GM23338 (cell line): ENCODE results near the gene KCTD19. TPM values are rescaled to one million over a fixed set of nuclear protein-coding genes. Genes with fewer than 3 reads are reported as not detected.

Source experiments
- ATAC-seq: fragments of 200-7000 bp; cut with Tn5 transposase; 3 replicates; pipeline ENCODE4 v1.9.1; 2020
- DNase-seq: peaks from one replicate; pipeline ENCODE4 v3.0.0-alpha.2; 2015; ENCODE audit warnings: low spot score
- H2AFZ ChIP-seq: fragments of 200-600 bp; sonication (generic); 2 replicates; pipeline ENCODE4 v1.8.0; 2016; ENCODE audit warnings: antibody characterized with exemption, mild to moderate bottlenecking, moderate library complexity
- H3F3A ChIP-seq: fragments of 200-600 bp; sonication (generic); replicated peaks from 2 replicates; pipeline ENCODE4 v1.8.0; 2017; ENCODE audit warnings: antibody characterized with exemption, mixed run types, low read depth
- H3K27ac ChIP-seq: fragments of 200-600 bp; sonication (generic); 2 replicates; pipeline ENCODE4 v1.6.1; 2016; ENCODE audit warnings: low read depth
- H3K27me3 ChIP-seq: fragments of 200-600 bp; sonication (generic); 2 replicates; pipeline ENCODE4 v1.8.0; 2016; ENCODE audit warnings: mild to moderate bottlenecking, mixed run types, moderate library complexity; ENCODE audit not compliant: insufficient read depth
- H3K36me3 ChIP-seq: fragments of 200-600 bp; sonication (generic); 2 replicates; pipeline ENCODE4 v1.8.0; 2016; ENCODE audit warnings: mild to moderate bottlenecking; ENCODE audit not compliant: insufficient read depth
- H3K4me1 ChIP-seq: fragments of 200-600 bp; sonication (generic); 2 replicates; pipeline ENCODE4 v1.8.0; 2016; ENCODE audit warnings: mild to moderate bottlenecking, moderate library complexity; ENCODE audit not compliant: insufficient read depth
- H3K4me2 ChIP-seq: fragments of 200-600 bp; sonication (generic); 2 replicates; pipeline ENCODE4 v1.7.1; 2017; ENCODE audit warnings: mixed run types
- H3K4me3 ChIP-seq: fragments of 200-600 bp; sonication (generic); 2 replicates; pipeline ENCODE4 v1.6.1; 2016; ENCODE audit warnings: mixed run types
- H3K79me2 ChIP-seq: fragments of 200-600 bp; sonication (generic); replicated peaks from 2 replicates; pipeline ENCODE4 v1.8.0; 2017; ENCODE audit warnings: mild to moderate bottlenecking; ENCODE audit not compliant: insufficient read depth
- H3K9me2 ChIP-seq: fragments of 200-600 bp; sonication (generic); 2 replicates; pipeline ENCODE4 v1.8.0; 2017; ENCODE audit not compliant: insufficient read depth
- H4K20me1 ChIP-seq: fragments of 200-600 bp; sonication (generic); replicated peaks from 2 replicates; pipeline ENCODE4 v1.8.0; 2017; ENCODE audit warnings: mild to moderate bottlenecking; ENCODE audit not compliant: insufficient read depth
- H3K27ac Mint-ChIP-seq: 2 replicates; pipeline ENCODE4 v1.8.0; 2020; ENCODE audit warnings: inconsistent platforms, mild to moderate bottlenecking, moderate library complexity, mixed read lengths
- H3K27me3 Mint-ChIP-seq: 3 replicates; pipeline ENCODE4 v1.8.0; 2022; ENCODE audit warnings: low read depth, mild to moderate bottlenecking, moderate library complexity, mixed read lengths, inconsistent platforms; ENCODE audit not compliant: insufficient read depth, poor library complexity
- H3K36me3 Mint-ChIP-seq: 3 replicates; pipeline ENCODE4 v1.8.0; 2021; ENCODE audit warnings: low read depth, mild to moderate bottlenecking, inconsistent platforms, moderate library complexity, mixed read lengths
- H3K4me1 Mint-ChIP-seq: 3 replicates; pipeline ENCODE4 v1.8.0; 2020; ENCODE audit warnings: mild to moderate bottlenecking, inconsistent platforms, mixed read lengths
- H3K4me3 Mint-ChIP-seq: 3 replicates; pipeline ENCODE4 v1.8.0; 2021; ENCODE audit warnings: moderate library complexity, mild to moderate bottlenecking, inconsistent platforms, mixed read lengths
- H3K9me3 Mint-ChIP-seq: 3 replicates; pipeline ENCODE4 v1.8.0; 2020; ENCODE audit warnings: moderate library complexity, mild to moderate bottlenecking, inconsistent platforms, mixed read lengths
- CREB1 ChIP-seq: fragments of 250-450 bp; sonication (Bioruptor Pico); IDR thresholded peaks from 2 replicates; pipeline ENCODE4 v1.5.0; 2020; ENCODE audit warnings: low read depth, mild to moderate bottlenecking, moderate library complexity
- EZH2 ChIP-seq: fragments of 200-600 bp; sonication (generic); IDR thresholded peaks from one replicate; pipeline ENCODE4 v1.8.0; 2017; ENCODE audit warnings: antibody characterized with exemption, mild to moderate bottlenecking, low read depth; ENCODE audit not compliant: unreplicated experiment
- EZH2phosphoT487 ChIP-seq: fragments of 200-600 bp; sonication (generic); IDR thresholded peaks from one replicate; pipeline ENCODE4 v1.8.1; 2018; ENCODE audit warnings: antibody characterized with exemption; ENCODE audit not compliant: unreplicated experiment
- JUNB ChIP-seq: IDR thresholded peaks from one replicate; pipeline ENCODE4 v1.6.1; 2016; ENCODE audit warnings: antibody characterized with exemption; ENCODE audit not compliant: unreplicated experiment
- NANOG ChIP-seq: IDR thresholded peaks from 2 replicates; pipeline ENCODE4 v1.6.1; 2016; ENCODE audit warnings: antibody characterized with exemption, borderline replicate concordance
- POLR2AphosphoS5 ChIP-seq: IDR thresholded peaks from 2 replicates; pipeline ENCODE4 v1.6.1; 2016; ENCODE audit warnings: antibody characterized with exemption, low read depth
- STAT1 ChIP-seq: IDR thresholded peaks from one replicate; pipeline ENCODE4 v1.6.1; 2016; ENCODE audit warnings: antibody characterized with exemption; ENCODE audit not compliant: unreplicated experiment
- ZNF114 ChIP-seq: fragments of 250-450 bp; sonication (Bioruptor Pico); IDR thresholded peaks from 2 replicates; pipeline ENCODE4 v1.5.0; 2020; ENCODE audit warnings: mild to moderate bottlenecking, moderate library complexity
- ZNF331 ChIP-seq: fragments of 250-450 bp; sonication (Bioruptor Pico); IDR thresholded peaks from 2 replicates; pipeline ENCODE4 v1.5.0; 2020; ENCODE audit warnings: low read depth, mild to moderate bottlenecking, moderate library complexity
- polyA plus RNA-seq: library from polyadenylated mRNA; unstranded; fragments of >200 nt; fragmentation: Nextera tagmentation; extraction: Ambion mirVana; gene quantifications from 2 replicates; pipeline ENCODE4 v1.2.1, GENCODE V29; 2016
- total RNA-seq: library from RNA; depleted of rRNA; stranded (reverse); fragments of >200 nt; shearing (Covaris generic); gene quantifications from 2 replicates; pipeline ENCODE4 v1.2.3, GENCODE V29; 2014
- TF ChIP-seq, protein P1 (sequence below): IDR thresholded peaks from 2 replicates; pipeline ENCODE4 v1.6.1; 2016; ENCODE audit warnings: antibody characterized with exemption
- TF ChIP-seq, protein P2 (sequence below), 2 experiments: fragments of 200-600 bp in 1 of 2; sonication (generic) in 1 of 2; conservative IDR thresholded peaks; 2 replicates each; pipeline versions ENCODE4 v1.5.1 to v1.6.1; 2016 to 2017; ENCODE audit warnings: antibody characterized with exemption in 2 of 2, low read depth in 2 of 2, mild to moderate bottlenecking in 2 of 2, moderate library complexity in 1 of 2
- TF ChIP-seq, protein P3 (sequence below): fragments of 250-450 bp; sonication (Bioruptor Pico); IDR thresholded peaks from 2 replicates; pipeline ENCODE4 v1.5.0; 2020; ENCODE audit warnings: mild to moderate bottlenecking, moderate library complexity

Gene KCTD19
- total and polyA plus RNA-seq, 2 experiments from 2014 or later = 0.31 to 0.65 TPM

DNA sequence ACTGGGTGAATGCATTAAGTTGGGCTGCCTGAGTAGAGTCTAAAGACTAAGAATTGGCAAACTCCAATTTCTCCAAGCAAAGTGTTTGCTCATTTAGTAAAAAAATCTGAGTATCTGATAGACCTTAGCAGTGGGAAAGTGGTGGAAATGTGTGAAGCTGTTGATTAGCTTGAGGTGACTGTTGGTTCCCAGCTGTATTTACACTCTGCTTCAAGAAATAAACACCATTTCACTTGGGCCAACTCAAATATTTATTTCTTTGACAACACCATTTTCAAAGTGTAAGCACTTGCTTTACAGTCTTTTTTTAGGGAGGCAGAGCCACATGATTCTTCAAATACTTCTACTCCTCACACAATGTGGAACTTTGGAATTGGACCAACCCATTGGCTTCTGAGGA is 8.7 kb downstream of the KCTD19 start:
- H3K36me3 ChIP-seq = no peaks in the 10 kb centered on the region
- DNase-seq (no peak), ATAC-seq (no peak)
- H3K4me2 ChIP-seq = no peak overlapping the region
- Mint-ChIP-seq H3K27me3 (no peaks in the 10 kb centered on the region), H3K36me3 (no peaks in the 10 kb centered on the region), H3K27ac (no peak overlapping the region), H3K4me1 (peaks cover 5% of the 10 kb centered on the region; the same call in 1 of the 3 replicates), H3K9me3 (no peaks in the 10 kb centered on the region), H3K4me3 (no peak overlapping the region)
- no peaks in the 10 kb centered on the region for H3K9me2 ChIP-seq
- no peak overlapping the region for H3K27ac ChIP-seq
- H2AFZ ChIP-seq = no peak overlapping the region
- no peaks in the 10 kb centered on the region for H3K79me2 ChIP-seq
- no peak overlapping the region for H3K4me3 ChIP-seq
- H3K4me1 ChIP-seq = no peaks in the 10 kb centered on the region
- peaks cover 8% of the 10 kb centered on the region; the same call in 1 of the 2 replicates for H3K27me3 ChIP-seq
- no peak for TF ChIP-seq JUNB
- TF ChIP-seq, protein P1, sequence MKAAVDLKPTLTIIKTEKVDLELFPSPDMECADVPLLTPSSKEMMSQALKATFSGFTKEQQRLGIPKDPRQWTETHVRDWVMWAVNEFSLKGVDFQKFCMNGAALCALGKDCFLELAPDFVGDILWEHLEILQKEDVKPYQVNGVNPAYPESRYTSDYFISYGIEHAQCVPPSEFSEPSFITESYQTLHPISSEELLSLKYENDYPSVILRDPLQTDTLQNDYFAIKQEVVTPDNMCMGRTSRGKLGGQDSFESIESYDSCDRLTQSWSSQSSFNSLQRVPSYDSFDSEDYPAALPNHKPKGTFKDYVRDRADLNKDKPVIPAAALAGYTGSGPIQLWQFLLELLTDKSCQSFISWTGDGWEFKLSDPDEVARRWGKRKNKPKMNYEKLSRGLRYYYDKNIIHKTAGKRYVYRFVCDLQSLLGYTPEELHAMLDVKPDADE = no peak
- H4K20me1 ChIP-seq = no peaks in the 10 kb centered on the region
- H3F3A ChIP-seq = no peaks in the 10 kb centered on the region

DNA sequence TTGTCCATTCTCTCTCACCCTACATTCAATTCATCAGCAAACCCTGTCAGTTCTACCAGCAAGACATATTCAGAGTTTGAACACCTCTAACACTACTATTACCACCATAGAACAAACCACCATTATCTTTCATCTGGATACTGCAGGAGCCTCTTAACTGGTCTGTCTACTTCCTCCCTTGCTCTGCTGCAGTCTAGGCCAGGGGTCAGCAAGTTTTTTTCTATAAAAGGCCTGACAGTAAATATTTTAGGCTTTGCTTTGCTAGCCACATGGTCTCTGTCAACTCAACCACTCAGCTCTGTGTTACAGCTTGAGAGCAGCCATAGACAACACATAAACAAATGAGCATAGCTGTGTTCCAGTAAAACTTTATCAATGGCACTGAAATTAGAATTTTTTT is 13.8 kb downstream of the KCTD19 start:
- ATAC-seq (no peak), DNase-seq (no peak)
- H3K27me3 Mint-ChIP-seq = no peaks in the 10 kb centered on the region
- no peaks in the 10 kb centered on the region; the same call in 2 of the 3 replicates for H3K9me3 Mint-ChIP-seq
- no peak overlapping the region for H3K27ac Mint-ChIP-seq
- no peaks in the 10 kb centered on the region for H3K27me3 ChIP-seq
- H3K9me2 ChIP-seq = no peaks in the 10 kb centered on the region
- no peaks in the 10 kb centered on the region for H3K4me1 ChIP-seq
- H3K4me3 Mint-ChIP-seq = no peak overlapping the region
- H3K36me3 Mint-ChIP-seq = no peaks in the 10 kb centered on the region
- no peaks in the 10 kb centered on the region for H3K79me2 ChIP-seq
- H3F3A ChIP-seq = no peaks in the 10 kb centered on the region
- H2AFZ ChIP-seq = no peak overlapping the region
- no peak overlapping the region for H3K4me3 ChIP-seq
- no peaks in the 10 kb centered on the region for H3K36me3 ChIP-seq
- no peaks in the 10 kb centered on the region; the same call in 2 of the 3 replicates for H3K4me1 Mint-ChIP-seq
- H3K27ac ChIP-seq = no peak overlapping the region
- no peak overlapping the region for H3K4me2 ChIP-seq
- no peaks in the 10 kb centered on the region; the same call in 1 of the 2 replicates for H4K20me1 ChIP-seq
- no peak for TF ChIP-seq POLR2AphosphoS5
- TF ChIP-seq ZNF331 (CRISPR knock-in tag) = no peak
- no peak for TF ChIP-seq EZH2
- TF ChIP-seq, protein P1 = no peak
- no peak for TF ChIP-seq JUNB
- TF ChIP-seq, protein P2, sequence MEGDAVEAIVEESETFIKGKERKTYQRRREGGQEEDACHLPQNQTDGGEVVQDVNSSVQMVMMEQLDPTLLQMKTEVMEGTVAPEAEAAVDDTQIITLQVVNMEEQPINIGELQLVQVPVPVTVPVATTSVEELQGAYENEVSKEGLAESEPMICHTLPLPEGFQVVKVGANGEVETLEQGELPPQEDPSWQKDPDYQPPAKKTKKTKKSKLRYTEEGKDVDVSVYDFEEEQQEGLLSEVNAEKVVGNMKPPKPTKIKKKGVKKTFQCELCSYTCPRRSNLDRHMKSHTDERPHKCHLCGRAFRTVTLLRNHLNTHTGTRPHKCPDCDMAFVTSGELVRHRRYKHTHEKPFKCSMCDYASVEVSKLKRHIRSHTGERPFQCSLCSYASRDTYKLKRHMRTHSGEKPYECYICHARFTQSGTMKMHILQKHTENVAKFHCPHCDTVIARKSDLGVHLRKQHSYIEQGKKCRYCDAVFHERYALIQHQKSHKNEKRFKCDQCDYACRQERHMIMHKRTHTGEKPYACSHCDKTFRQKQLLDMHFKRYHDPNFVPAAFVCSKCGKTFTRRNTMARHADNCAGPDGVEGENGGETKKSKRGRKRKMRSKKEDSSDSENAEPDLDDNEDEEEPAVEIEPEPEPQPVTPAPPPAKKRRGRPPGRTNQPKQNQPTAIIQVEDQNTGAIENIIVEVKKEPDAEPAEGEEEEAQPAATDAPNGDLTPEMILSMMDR (conservative IDR thresholded peaks at IDR 0.05; ENCODE audit: low read depth in 2 of 2) = no peak
- no peak for TF ChIP-seq EZH2phosphoT487
- no peak for TF ChIP-seq ZNF114 (CRISPR knock-in tag)
- TF ChIP-seq, protein P3, sequence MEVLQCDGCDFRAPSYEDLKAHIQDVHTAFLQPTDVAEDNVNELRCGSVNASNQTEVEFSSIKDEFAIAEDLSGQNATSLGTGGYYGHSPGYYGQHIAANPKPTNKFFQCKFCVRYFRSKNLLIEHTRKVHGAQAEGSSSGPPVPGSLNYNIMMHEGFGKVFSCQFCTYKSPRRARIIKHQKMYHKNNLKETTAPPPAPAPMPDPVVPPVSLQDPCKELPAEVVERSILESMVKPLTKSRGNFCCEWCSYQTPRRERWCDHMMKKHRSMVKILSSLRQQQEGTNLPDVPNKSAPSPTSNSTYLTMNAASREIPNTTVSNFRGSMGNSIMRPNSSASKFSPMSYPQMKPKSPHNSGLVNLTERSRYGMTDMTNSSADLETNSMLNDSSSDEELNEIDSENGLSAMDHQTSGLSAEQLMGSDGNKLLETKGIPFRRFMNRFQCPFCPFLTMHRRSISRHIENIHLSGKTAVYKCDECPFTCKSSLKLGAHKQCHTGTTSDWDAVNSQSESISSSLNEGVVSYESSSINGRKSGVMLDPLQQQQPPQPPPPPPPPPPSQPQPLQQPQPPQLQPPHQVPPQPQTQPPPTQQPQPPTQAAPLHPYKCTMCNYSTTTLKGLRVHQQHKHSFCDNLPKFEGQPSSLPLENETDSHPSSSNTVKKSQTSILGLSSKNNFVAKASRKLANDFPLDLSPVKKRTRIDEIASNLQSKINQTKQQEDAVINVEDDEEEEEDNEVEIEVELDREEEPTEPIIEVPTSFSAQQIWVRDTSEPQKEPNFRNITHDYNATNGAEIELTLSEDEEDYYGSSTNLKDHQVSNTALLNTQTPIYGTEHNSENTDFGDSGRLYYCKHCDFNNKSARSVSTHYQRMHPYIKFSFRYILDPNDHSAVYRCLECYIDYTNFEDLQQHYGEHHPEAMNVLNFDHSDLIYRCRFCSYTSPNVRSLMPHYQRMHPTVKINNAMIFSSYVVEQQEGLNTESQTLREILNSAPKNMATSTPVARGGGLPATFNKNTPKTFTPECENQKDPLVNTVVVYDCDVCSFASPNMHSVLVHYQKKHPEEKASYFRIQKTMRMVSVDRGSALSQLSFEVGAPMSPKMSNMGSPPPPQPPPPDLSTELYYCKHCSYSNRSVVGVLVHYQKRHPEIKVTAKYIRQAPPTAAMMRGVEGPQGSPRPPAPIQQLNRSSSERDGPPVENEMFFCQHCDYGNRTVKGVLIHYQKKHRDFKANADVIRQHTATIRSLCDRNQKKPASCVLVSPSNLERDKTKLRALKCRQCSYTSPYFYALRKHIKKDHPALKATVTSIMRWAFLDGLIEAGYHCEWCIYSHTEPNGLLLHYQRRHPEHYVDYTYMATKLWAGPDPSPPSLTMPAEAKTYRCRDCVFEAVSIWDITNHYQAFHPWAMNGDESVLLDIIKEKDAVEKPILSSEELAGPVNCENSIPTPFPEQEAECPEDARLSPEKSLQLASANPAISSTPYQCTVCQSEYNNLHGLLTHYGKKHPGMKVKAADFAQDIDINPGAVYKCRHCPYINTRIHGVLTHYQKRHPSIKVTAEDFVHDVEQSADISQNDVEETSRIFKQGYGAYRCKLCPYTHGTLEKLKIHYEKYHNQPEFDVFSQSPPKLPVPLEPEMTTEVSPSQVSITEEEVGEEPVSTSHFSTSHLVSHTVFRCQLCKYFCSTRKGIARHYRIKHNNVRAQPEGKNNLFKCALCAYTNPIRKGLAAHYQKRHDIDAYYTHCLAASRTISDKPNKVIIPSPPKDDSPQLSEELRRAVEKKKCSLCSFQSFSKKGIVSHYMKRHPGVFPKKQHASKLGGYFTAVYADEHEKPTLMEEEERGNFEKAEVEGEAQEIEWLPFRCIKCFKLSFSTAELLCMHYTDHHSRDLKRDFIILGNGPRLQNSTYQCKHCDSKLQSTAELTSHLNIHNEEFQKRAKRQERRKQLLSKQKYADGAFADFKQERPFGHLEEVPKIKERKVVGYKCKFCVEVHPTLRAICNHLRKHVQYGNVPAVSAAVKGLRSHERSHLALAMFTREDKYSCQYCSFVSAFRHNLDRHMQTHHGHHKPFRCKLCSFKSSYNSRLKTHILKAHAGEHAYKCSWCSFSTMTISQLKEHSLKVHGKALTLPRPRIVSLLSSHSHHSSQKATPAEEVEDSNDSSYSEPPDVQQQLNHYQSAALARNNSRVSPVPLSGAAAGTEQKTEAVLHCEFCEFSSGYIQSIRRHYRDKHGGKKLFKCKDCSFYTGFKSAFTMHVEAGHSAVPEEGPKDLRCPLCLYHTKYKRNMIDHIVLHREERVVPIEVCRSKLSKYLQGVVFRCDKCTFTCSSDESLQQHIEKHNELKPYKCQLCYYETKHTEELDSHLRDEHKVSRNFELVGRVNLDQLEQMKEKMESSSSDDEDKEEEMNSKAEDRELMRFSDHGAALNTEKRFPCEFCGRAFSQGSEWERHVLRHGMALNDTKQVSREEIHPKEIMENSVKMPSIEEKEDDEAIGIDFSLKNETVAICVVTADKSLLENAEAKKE (CRISPR knock-in tag) = no peak
- no peak for TF ChIP-seq STAT1
- TF ChIP-seq NANOG = no peak
- no peak for TF ChIP-seq CREB1 (CRISPR knock-in tag)
